Bronchial epithelial cell (primary cell): ENCODE measurements around the gene KRTAP3-3. TPM values are rescaled to one million over a fixed set of nuclear protein-coding genes. Genes with fewer than 3 reads are reported as not detected.

ENCODE experiments used
- DNase-seq: peaks from one replicate; pipeline ENCODE4 v3.0.0-alpha.2; 2010; ENCODE audit warnings: low read depth
- FAIRE-seq: peaks from 2 replicates; lab custom pipeline; 2011; peaks lifted over from hg19 to GRCh38; lab: Jason Lieb, UNC
- H3K27me3 ChIP-seq: 2 replicates; pipeline ENCODE4 v1.5.1; 2011; ENCODE audit warnings: low read length; ENCODE audit not compliant: control insufficient read depth, insufficient read depth
- H3K36me3 ChIP-seq: 2 replicates; pipeline ENCODE4 v1.5.1; 2011; ENCODE audit warnings: low read length; ENCODE audit not compliant: control insufficient read depth, insufficient read depth
- H3K4me3 ChIP-seq: 2 replicates; pipeline ENCODE4 v1.5.1; 2011; ENCODE audit warnings: mild to moderate bottlenecking, low read depth, low read length, control low read depth
- CTCF ChIP-seq: IDR thresholded peaks from 2 replicates; pipeline ENCODE4 v1.5.1; 2011; ENCODE audit warnings: mild to moderate bottlenecking, moderate library complexity, low read length, control low read depth, inconsistent platforms; ENCODE audit not compliant: insufficient read depth, severe bottlenecking
- total RNA-seq: library from RNA; depleted of rRNA; stranded (reverse); fragments of >200 nt; gene quantifications from 2 replicates; pipeline ENCODE4 v1.2.1, GENCODE V29; 2014

The KRTAP3-3 gene
- total RNA-seq, 1 donor from 2014 or later = not detected

- DNase-seq (no peak), FAIRE-seq (no peak)
- Histone ChIP-seq H3K36me3 (no peaks in the 10 kb centered on the region), H3K27me3 (no peaks in the 10 kb centered on the region), H3K4me3 (no peak overlapping the region)
- no peak for TF ChIP-seq CTCF
Observed at GRCh38 chr17:40974366-40974765, 19.6 kb downstream of the KRTAP3-3 start.

- TF ChIP-seq CTCF = no peak
- H3K36me3 ChIP-seq = no peaks in the 10 kb centered on the region
- DNase-seq (no peak), FAIRE-seq (no peak)
- H3K27me3 ChIP-seq = no peaks in the 10 kb centered on the region
- H3K4me3 ChIP-seq = no peak overlapping the region
Observed at GRCh38 chr17:40967582-40967981, 26.4 kb downstream of the KRTAP3-3 start.

GRCh38 chr17:40966848-40967247, 27.1 kb downstream of the KRTAP3-3 start, which contains the start of gene KRT39:
KRT39 (minus strand) TSS chr17:40966948; CDS start chr17:40966856, 92 bp downstream.
- no peak for TF ChIP-seq CTCF
- no peak for FAIRE-seq
- no peak for DNase-seq
- H3K4me3 ChIP-seq = no peak within 1 kb of the TSS
- H3K36me3 ChIP-seq = no peaks in the 10 kb centered on the region
- H3K27me3 ChIP-seq = no peaks in the 10 kb centered on the region

- DNase-seq (peak; percentile 81), FAIRE-seq (no peak)
- Histone ChIP-seq H3K27me3 (no peaks in the 10 kb centered on the region), H3K36me3 (no peaks in the 10 kb centered on the region), H3K4me3 (no peak overlapping the region)
- peak; percentile 57 for TF ChIP-seq CTCF
Observed at GRCh38 chr17:40963838-40964237, 30.1 kb downstream of the KRTAP3-3 start.

GRCh38 chr17:40962059-40962561, 31.9 kb downstream of the KRTAP3-3 start:
- no peak for TF ChIP-seq CTCF
- Histone ChIP-seq H3K27me3 (no peaks in the 10 kb centered on the region), H3K36me3 (no peaks in the 10 kb centered on the region), H3K4me3 (no peak overlapping the region)
- FAIRE-seq = peak; percentile 43
- DNase-seq = no peak

GRCh38 chr17:40961591-40961990, 32.4 kb downstream of the KRTAP3-3 start:
- H3K27me3 ChIP-seq = no peaks in the 10 kb centered on the region
- no peak for DNase-seq
- no peaks in the 10 kb centered on the region for H3K36me3 ChIP-seq
- no peak for TF ChIP-seq CTCF
- H3K4me3 ChIP-seq = no peak overlapping the region
- no peak for FAIRE-seq
